ENCODE measurements around the gene C2orf72. TPM values are rescaled to one million over a fixed set of nuclear protein-coding genes. Genes with fewer than 3 reads are reported as not detected.

C2orf72 gene
- total and polyA plus RNA-seq, 2 of the 13 experiments (the other 11 are each of a cell fraction or from before 2014, with no cell fraction given) = 147 to 203 TPM

DNA sequence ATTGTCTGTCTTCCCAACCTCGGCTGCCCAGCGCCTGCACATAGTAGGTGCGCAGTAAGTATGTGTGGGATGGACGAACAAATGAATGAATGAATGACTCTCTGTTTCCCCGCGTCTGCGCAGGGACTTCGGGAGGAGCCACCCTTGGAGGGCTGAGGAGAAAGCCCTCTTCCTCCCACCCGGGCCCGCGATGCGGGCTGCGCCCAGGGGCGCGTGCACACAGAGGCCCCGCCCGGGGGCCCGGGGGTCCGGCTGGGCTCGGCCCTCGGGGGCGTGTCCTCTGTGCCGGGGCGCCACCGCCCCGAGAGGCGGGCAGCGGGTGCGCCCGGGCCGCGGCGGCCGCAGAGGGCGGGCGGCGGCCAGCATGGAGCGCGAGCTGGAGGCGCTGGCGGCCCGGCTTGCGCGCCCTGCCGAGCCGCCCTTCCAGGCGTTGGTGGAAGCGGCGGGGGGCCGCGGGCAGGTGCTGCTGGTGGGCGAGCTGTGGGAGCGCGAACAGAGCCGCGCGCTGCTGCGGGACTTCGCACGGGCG is at the start of gene C2orf72 (continued):
- TF ChIP-seq, protein P1, sequence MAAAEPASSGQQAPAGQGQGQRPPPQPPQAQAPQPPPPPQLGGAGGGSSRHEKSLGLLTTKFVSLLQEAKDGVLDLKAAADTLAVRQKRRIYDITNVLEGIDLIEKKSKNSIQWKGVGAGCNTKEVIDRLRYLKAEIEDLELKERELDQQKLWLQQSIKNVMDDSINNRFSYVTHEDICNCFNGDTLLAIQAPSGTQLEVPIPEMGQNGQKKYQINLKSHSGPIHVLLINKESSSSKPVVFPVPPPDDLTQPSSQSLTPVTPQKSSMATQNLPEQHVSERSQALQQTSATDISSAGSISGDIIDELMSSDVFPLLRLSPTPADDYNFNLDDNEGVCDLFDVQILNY (CRISPR knock-in tag; conservative IDR thresholded peaks at IDR 0.05) = no peak
- TF ChIP-seq SP4 (CRISPR knock-in tag; IDR thresholded peaks at IDR 0.05) (peak; percentile 78), HOXD1 (CRISPR knock-in tag; IDR thresholded peaks at IDR 0.05) (no peak), SPEN (CRISPR knock-in tag; IDR thresholded peaks at IDR 0.05; ENCODE audit: low read depth) (no peak), TCF7 (IDR thresholded peaks at IDR 0.05; ENCODE audit: low read depth) (no peak), CENPX (CRISPR knock-in tag; IDR thresholded peaks at IDR 0.05) (no peak), TGIF2 (CRISPR knock-in tag; IDR thresholded peaks at IDR 0.05) (no peak), PCBP2 (optimal IDR thresholded peaks at IDR 0.05; ENCODE audit: low read depth, low read length, poor library complexity, severe bottlenecking) (no peak), ZNF124 (CRISPR knock-in tag; IDR thresholded peaks at IDR 0.05) (no peak), TSC22D2 (CRISPR knock-in tag; IDR thresholded peaks at IDR 0.05; ENCODE audit: borderline replicate concordance) (no peak), JUN (CRISPR knock-in tag; IDR thresholded peaks at IDR 0.05) (no peak), ZFP41 (CRISPR knock-in tag; IDR thresholded peaks at IDR 0.05; ENCODE audit: borderline replicate concordance) (no peak)
- TF ChIP-seq, protein P2, sequence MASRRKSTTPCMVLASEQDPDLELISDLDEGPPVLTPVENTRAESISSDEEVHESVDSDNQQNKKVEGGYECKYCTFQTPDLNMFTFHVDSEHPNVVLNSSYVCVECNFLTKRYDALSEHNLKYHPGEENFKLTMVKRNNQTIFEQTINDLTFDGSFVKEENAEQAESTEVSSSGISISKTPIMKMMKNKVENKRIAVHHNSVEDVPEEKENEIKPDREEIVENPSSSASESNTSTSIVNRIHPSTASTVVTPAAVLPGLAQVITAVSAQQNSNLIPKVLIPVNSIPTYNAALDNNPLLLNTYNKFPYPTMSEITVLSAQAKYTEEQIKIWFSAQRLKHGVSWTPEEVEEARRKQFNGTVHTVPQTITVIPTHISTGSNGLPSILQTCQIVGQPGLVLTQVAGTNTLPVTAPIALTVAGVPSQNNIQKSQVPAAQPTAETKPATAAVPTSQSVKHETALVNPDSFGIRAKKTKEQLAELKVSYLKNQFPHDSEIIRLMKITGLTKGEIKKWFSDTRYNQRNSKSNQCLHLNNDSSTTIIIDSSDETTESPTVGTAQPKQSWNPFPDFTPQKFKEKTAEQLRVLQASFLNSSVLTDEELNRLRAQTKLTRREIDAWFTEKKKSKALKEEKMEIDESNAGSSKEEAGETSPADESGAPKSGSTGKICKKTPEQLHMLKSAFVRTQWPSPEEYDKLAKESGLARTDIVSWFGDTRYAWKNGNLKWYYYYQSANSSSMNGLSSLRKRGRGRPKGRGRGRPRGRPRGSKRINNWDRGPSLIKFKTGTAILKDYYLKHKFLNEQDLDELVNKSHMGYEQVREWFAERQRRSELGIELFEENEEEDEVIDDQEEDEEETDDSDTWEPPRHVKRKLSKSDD (CRISPR knock-in tag; IDR thresholded peaks at IDR 0.05; ENCODE audit: low read depth) = 0 out of 2 replicates have a peak, but pooled peaks have one; percentile 26
- TF ChIP-seq, protein P3, sequence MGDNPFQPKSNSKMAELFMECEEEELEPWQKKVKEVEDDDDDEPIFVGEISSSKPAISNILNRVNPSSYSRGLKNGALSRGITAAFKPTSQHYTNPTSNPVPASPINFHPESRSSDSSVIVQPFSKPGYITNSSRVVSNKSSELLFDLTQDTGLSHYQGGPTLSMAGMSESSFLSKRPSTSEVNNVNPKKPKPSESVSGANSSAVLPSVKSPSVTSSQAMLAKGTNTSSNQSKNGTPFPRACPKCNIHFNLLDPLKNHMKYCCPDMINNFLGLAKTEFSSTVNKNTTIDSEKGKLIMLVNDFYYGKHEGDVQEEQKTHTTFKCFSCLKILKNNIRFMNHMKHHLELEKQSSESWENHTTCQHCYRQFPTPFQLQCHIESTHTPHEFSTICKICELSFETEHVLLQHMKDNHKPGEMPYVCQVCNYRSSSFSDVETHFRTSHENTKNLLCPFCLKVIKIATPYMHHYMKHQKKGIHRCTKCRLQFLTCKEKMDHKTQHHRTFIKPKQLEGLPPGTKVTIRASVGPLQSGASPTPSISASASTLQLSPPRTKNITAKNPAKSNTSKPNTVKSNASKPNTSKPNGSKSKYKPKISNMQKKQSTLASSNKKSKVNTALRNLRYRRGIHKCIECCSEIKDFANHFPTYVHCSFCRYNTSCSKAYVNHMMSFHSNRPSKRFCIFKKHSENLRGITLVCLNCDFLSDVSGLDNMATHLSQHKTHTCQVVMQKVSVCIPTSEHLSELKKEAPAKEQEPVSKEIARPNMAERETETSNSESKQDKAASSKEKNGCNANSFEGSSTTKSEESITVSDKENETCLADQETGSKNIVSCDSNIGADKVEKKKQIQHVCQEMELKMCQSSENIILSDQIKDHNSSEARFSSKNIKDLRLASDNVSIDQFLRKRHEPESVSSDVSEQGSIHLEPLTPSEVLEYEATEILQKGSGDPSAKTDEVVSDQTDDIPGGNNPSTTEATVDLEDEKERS (CRISPR knock-in tag; IDR thresholded peaks at IDR 0.05) = no peak
- TF ChIP-seq, protein P4, sequence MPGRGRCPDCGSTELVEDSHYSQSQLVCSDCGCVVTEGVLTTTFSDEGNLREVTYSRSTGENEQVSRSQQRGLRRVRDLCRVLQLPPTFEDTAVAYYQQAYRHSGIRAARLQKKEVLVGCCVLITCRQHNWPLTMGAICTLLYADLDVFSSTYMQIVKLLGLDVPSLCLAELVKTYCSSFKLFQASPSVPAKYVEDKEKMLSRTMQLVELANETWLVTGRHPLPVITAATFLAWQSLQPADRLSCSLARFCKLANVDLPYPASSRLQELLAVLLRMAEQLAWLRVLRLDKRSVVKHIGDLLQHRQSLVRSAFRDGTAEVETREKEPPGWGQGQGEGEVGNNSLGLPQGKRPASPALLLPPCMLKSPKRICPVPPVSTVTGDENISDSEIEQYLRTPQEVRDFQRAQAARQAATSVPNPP (CRISPR knock-in tag; IDR thresholded peaks at IDR 0.05) = no peak

Measured in HepG2 (cell line).